Right ventricle myocardium inferior (tissue), 1 donor: ENCODE data around the gene CLDN2. TPM values are rescaled to one million over a fixed set of nuclear protein-coding genes. Genes with fewer than 3 reads are reported as not detected.
"Not testable (repeated sequence)": the region's sequence is repeated elsewhere in the genome, so short reads cannot be mapped to it uniquely, and the experiment has no call there.

Experiments
- ATAC-seq: fragments of 200-7000 bp; cut with Tn5 transposase; one replicate; pipeline ENCODE4 v1.9.1; 2020; ENCODE audit warnings: mild to moderate bottlenecking, moderate library complexity
- DNase-seq: peaks from one replicate; pipeline ENCODE4 v3.0.0; 2021; ENCODE audit errors: missing footprints
- intact Hi-C: fragments of 100-400 bp; cut with DNase I; formaldehyde crosslinking; loops from one replicate; pipeline ENCODE4 v1.11.0; 2022
- total RNA-seq: library from RNA; stranded (reverse); fragmentation: NEBNext Ultra II Directional; extraction: Animal tissue kit (Norgen Biotek cat#: 25700); gene quantifications from one replicate; pipeline ENCODE4 v1.2.1, GENCODE V29; 2021
- donor health status: DM: no; HTN: yes; CAD: no; lungs with severe emphysema.

The CLDN2 gene
- total RNA-seq, 1 donor from 2014 or later, result not detected

GRCh38 chrX:106952089-106952488 lies 31.9 kb downstream of the CLDN2 start:
- DNase-seq (no peak), ATAC-seq (no peak)
- intact Hi-C loops, result loop anchor here (5.0 kb wide), 1 partner anchor 60 kb away; no protein-coding TSS in a partner anchor

DNA sequence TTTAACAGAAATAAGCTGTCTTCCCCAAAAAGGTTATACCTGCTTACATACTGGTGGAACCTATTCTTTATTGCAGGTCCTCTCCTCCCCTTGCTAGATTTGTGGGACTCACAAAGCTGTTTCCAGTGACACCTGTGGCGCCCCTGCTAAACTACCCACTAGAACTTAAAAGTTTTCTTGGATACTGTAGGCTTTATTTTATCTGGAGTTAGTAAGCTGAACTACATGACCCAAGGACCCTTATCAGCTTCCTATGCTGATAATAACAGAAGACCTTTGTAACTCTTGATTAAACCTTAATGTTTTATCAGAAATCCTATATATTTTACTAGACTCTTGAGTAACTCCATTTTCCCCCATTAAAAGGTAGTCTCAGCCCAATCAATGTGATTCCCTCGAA lies 32.3 kb downstream of the CLDN2 start:
- no peak for ATAC-seq
- intact Hi-C loops, result loop anchor here (5.0 kb wide), 1 partner anchor 60 kb away; no protein-coding TSS in a partner anchor
- DNase-seq, result no peak

GRCh38 chrX:106952988-106953387 lies 32.8 kb downstream of the CLDN2 start:
- intact Hi-C loops, result loop anchor here (5.0 kb wide), 1 partner anchor 61 kb away; no protein-coding TSS in a partner anchor
- no peak for DNase-seq
- ATAC-seq, result no peak

- no peak for ATAC-seq
- intact Hi-C loops, result loop anchor here (5.0 kb wide), 1 partner anchor 62 kb away; no protein-coding TSS in a partner anchor
- no peak for DNase-seq
Observed at GRCh38 chrX:106954041-106954440, 33.8 kb downstream of the CLDN2 start.

- DNase-seq (no peak), ATAC-seq (no peak)
- intact Hi-C loops, result no loop called here
Observed at GRCh38 chrX:106955004-106955772, 35.0 kb downstream of the CLDN2 start.

GRCh38 chrX:106957856-106958255 lies 37.7 kb downstream of the CLDN2 start:
- intact Hi-C loops, result no loop called here
- no peak for ATAC-seq
- no peak for DNase-seq

GRCh38 chrX:106959901-106960300 lies 39.7 kb downstream of the CLDN2 start:
- intact Hi-C loops, result no loop called here
- ATAC-seq, result no peak
- DNase-seq, result no peak

GRCh38 chrX:106963111-106963510 lies 42.9 kb downstream of the CLDN2 start:
- ATAC-seq, result no peak
- no peak for DNase-seq
- intact Hi-C loops, result no loop called here

GRCh38 chrX:106964290-106964689 lies 44.1 kb downstream of the CLDN2 start:
- no peak for ATAC-seq
- intact Hi-C loops, result no loop called here
- no peak for DNase-seq

GRCh38 chrX:106966547-106966946 lies 46.3 kb downstream of the CLDN2 start:
- intact Hi-C loops, DNase-seq, ATAC-seq: not testable (repeated sequence)

GRCh38 chrX:106972896-106973295 lies 52.7 kb downstream of the CLDN2 start:
- intact Hi-C loops, result no loop called here
- ATAC-seq, result no peak
- no peak for DNase-seq

DNA sequence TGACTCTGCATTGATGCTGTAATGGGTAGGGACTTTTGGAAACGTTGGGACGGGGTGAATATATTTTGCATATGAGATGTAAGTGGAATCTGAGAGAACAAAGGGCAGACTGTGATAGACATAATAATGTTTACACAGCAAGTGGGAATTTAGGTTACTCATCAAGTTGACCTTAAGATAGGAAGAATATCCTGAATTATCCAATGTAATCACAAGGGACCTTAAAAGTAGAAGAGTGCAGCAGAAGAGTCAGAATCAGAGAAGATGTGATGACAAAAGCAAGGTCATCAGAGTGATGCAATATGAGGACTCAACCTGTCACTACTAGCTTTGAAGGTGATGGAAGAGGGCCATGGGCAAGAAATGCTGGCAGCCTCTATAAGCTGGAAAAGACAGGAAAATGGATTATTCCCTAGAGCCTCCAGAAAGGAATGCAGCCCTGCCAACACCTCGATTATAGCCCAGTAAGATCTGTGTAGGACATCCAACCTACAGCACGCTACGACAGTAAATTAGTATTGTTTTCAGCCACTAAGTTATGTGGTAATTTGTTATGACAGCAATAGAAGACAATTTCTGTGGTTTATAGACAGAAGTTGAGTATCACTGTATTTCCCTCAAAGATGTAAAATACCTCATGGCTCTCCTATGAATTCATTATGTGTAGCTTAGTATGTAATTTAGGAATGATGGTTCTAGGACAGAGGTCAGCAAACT lies 53.4 kb downstream of the CLDN2 start:
- ATAC-seq, result no peak
- DNase-seq, result no peak
- intact Hi-C loops, result no loop called here

DNA sequence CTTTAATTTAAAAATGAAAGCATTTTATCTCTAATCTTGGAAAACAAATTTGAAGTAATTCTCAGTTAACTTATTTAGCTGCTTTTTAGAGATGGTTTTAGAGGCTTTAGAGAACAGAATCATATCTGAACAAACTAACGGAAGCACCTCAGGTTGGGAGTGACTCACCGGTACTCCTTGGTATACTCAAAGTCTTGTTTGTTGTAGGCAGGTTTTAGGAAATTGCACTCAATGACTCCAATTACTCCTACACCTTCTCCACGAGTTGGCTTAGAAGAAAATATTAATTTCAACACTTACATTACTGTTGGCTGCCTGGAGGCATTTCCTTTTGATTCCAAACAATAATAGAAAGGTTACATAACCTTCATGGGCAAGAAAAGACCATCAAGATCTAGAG lies 56.2 kb downstream of the CLDN2 start:
- DNase-seq (no peak), ATAC-seq (no peak)
- intact Hi-C loops, result no loop called here

Other genes starting within 250 kb of the CLDN2 start
- 0.22 TPM for gene RNF128, start 193.7 kb upstream of the CLDN2 start, total RNA-seq
- gene TBC1D8B, start 117.7 kb upstream of the CLDN2 start, total RNA-seq, result 2.5 TPM
- gene RIPPLY1, start 17.1 kb upstream of the CLDN2 start, total RNA-seq, result not detected
- gene MORC4, start 79.8 kb downstream of the CLDN2 start, total RNA-seq, result 2.8 TPM
- gene RBM41, start 198.4 kb downstream of the CLDN2 start, total RNA-seq, result 16.0 TPM